Measurements from ENCODE around the gene CCDC60.

CCDC60 gene

DNA sequence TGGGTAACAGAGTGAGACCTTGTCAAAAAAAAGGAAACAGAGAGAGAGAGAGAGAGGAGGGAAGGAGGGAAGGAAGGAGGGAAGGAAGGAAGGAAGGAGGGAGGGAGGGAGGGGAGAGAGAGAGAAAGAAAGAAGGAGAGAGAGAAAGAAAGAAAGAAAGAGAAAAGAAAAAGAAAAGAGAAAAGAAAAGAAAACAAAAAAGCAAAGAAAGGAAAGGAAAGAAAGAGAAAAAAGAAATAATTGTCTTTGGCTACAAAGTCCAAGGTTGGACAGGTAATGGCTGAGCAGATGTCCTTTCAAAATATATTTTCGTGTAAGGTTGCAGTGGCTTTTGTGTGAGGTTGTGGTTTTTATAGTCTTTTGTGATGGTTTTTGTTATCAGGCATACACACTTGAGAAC, 21.6 kb upstream of the CCDC60 start:
- TF ChIP-seq, protein P1, sequence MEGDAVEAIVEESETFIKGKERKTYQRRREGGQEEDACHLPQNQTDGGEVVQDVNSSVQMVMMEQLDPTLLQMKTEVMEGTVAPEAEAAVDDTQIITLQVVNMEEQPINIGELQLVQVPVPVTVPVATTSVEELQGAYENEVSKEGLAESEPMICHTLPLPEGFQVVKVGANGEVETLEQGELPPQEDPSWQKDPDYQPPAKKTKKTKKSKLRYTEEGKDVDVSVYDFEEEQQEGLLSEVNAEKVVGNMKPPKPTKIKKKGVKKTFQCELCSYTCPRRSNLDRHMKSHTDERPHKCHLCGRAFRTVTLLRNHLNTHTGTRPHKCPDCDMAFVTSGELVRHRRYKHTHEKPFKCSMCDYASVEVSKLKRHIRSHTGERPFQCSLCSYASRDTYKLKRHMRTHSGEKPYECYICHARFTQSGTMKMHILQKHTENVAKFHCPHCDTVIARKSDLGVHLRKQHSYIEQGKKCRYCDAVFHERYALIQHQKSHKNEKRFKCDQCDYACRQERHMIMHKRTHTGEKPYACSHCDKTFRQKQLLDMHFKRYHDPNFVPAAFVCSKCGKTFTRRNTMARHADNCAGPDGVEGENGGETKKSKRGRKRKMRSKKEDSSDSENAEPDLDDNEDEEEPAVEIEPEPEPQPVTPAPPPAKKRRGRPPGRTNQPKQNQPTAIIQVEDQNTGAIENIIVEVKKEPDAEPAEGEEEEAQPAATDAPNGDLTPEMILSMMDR (IDR thresholded peaks at IDR 0.05; ENCODE audit: control extremely low read depth, extremely low read depth, low read depth, missing control alignments): no peak
- POLR2A ChIA-PET: no interaction called here
- DNase-seq (ENCODE audit: extremely low spot score): no peak
- CTCF ChIA-PET: interaction anchor here (1.6 kb wide), 1 partner anchor 18 kb away, joined by 3 read pairs; no protein-coding TSS in a partner anchor

DNA sequence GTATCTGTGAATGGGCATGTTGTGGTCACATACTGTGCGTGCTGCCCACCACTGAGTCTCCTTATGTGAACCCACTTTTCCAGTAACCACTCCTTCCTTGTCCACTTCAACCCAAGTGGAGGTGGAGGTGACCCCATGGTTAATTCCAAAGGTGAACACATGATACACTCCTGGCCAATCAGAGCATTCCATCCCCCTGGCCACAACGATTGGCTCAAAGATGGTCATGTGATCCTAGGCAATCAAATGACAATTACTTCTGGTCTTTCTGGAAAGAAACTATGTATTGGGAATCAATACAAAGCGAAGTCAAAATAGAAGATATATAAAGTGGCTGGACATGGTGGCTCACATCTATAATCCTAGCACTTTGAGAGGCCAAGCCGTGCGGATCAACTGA, 20.2 kb upstream of the CCDC60 start:
- no peak for DNase-seq (ENCODE audit: extremely low spot score)
- ChIA-PET POLR2A (no interaction called here), CTCF (no interaction called here)
- TF ChIP-seq, protein P1 (IDR thresholded peaks at IDR 0.05; ENCODE audit: control extremely low read depth, extremely low read depth, low read depth, missing control alignments): no peak

DNA sequence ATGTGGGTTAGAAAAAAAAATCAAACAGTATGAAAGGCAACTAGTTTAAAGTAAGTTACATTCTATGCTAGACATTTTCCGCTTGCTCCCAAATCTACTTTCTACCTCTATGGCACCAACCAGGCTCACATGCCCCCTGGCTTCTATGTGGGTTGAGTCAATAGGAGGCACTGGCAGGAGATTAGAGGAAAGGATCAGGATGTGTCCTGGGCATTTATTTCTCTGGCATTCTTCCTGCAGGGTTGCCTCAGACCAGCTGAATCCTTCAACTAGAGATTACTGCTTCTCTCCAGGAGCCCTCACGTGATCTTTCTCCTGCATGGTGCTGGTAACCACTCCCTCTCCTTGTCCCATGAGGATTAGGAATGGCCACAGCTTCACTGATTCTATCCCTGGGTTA, 14.9 kb upstream of the CCDC60 start:
- TF ChIP-seq, protein P1 (IDR thresholded peaks at IDR 0.05; ENCODE audit: control extremely low read depth, extremely low read depth, low read depth, missing control alignments): no peak
- ChIA-PET POLR2A (no interaction called here), CTCF (no interaction called here)
- DNase-seq (ENCODE audit: extremely low spot score): no peak

DNA sequence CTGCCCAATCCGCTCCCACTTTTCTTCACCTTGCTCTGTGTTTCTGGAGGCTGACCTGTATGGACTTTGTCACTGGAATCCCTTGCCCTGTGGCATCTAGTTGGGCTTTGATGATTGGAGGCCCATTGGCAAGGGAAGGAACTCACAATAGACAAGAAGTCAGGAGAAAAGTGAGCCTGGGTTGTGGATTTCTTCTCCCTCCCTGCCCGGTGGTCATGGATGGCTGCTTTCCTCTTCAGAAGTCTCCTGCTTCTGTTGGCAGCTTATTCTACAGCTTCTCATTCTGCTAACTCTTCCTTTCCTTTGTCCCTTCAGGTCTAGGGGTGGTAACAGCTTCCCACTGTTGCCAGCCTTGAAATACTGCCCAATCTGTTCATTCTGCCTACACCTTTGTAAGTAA, 13.9 kb upstream of the CCDC60 start:
- no peak for DNase-seq (ENCODE audit: extremely low spot score)
- POLR2A ChIA-PET: no interaction called here
- TF ChIP-seq, protein P1 (IDR thresholded peaks at IDR 0.05; ENCODE audit: control extremely low read depth, extremely low read depth, low read depth, missing control alignments): no peak
- CTCF ChIA-PET: no interaction called here

DNA sequence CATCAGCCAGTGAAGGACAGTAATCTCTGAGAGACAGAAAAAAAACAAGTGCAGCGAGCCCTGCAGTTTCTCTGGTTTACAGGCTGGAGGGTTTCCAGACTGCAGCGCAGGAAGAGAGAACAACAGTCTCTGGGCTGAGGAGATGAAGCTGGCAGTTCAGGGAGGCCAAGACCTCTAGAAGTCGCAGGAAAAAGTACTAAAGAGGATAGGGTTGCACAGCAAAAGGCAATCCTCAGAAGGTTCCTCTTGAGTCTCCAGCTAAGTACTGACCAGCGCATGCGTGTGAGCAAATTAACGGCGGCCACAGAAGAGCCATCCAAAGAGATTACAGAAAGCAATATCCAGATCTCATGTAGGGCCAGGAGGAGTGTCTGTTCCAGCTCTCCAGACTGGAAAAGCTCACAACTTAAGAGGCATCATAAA, 12.2 kb upstream of the CCDC60 start:
- TF ChIP-seq, protein P1 (IDR thresholded peaks at IDR 0.05; ENCODE audit: control extremely low read depth, extremely low read depth, low read depth, missing control alignments): no peak
- no peak for DNase-seq (ENCODE audit: extremely low spot score)
- CTCF ChIA-PET: interaction anchor here (0.8 kb wide), 1 partner anchor 12 kb away, joined by 3 read pairs; no protein-coding TSS in a partner anchor
- POLR2A ChIA-PET: no interaction called here

DNA sequence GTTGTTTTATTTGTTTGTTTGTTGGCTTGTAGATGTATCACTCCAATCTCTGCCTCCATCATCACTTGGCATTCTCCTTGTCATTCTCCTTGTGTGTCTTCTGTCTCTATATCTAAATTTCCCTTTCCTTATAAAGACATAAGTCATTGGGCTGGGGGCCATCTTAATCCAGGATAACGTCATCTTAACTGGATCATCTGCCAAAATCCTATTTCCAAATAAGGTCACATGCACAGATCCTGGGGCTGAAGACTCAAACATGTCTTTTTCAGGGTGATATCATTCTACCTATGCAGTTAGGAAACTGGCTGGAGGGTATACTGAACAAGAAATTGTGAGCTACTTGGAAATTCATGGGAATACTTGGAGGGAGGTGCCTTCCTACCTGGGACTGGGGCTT, 8.7 kb upstream of the CCDC60 start:
- TF ChIP-seq, protein P1 (IDR thresholded peaks at IDR 0.05; ENCODE audit: control extremely low read depth, extremely low read depth, low read depth, missing control alignments): no peak
- CTCF ChIA-PET: no interaction called here
- DNase-seq (ENCODE audit: extremely low spot score): no peak
- POLR2A ChIA-PET: no interaction called here

DNA sequence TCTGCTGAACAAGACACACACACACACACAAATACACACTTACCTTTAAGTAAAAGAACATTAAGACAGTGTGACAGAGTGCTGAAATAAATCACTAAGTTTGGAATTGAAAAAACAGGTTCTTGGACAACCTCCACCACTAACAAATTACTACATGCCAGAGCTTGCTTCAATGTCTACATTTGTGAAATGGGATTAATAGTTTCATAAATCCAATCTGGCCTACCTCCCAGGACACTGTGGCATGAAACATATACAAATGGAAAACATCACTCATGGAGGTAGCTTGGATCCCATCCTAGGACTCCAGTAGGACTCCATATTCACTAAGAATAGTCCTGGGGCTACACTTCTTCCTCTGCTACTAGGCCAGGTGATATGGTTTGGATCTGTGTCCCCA, 8.2 kb upstream of the CCDC60 start:
- ChIA-PET POLR2A (no interaction called here), CTCF (no interaction called here)
- no peak for DNase-seq (ENCODE audit: extremely low spot score)
- TF ChIP-seq, protein P1 (IDR thresholded peaks at IDR 0.05; ENCODE audit: control extremely low read depth, extremely low read depth, low read depth, missing control alignments): no peak

All from GM10248 (cell line).